HK-2 (cell line): ENCODE results near the gene ATP6V0C.
"Not testable (repeated sequence)": the region's sequence is repeated elsewhere in the genome, so short reads cannot be mapped to it uniquely, and the experiment has no call there.

Source experiments
- DNase-seq: peaks from one replicate; pipeline ENCODE4 v3.0.0-alpha.2; 2018; ENCODE audit not compliant: unreplicated experiment

The ATP6V0C gene

DNA sequence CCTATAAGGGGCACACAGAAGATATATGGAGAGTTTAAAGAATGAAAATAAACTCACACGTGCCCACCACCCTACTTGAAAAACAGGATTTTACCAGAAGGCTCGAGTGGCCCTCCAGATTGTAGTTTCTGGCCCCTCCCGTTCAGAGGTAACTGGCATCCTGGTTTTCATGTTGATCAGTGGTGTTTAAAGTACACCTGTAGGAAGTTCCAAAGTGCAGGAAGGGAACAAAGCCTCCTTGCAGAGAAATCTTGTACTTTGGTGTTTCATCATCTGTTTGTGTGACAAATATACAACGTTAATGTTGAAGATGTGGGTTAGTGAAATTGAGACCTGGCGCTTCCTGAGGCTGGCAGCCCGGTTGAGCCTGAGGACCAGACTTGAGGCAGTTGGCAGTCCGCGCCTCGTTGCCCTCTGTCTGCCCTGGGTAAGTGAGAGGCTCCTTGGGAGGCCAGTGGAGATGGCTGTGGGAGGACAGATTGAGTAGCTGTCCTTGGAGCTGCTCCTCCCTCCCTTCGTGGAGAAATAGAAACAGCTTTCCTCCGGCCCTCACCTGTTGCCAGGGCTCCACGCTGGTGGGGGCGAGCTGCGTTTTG, 36.6 kb downstream of the ATP6V0C start:
- not testable (repeated sequence) for DNase-seq

DNA sequence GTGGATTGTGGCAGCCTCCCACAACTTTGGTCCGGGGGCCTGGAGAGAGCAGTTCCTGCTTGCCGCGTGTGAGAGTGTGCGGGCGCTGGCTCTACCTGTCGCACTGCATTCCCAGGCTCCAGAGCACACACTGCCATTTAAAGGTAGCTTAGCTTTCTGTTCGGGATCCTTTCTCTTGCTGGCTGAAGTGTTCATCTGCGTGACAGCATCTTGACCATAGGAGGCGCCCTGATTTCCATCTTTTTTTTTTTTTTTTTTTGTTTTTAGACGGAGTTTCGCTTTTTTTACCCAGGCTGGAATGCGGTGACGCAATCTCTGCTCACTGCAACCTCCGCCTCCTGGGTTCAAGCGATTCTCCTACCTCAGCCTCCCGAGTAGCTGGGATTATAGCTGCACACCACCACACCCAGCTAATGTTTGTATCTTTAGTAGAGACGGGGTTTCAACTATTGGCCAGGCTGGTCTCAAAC, 37.7 kb downstream of the ATP6V0C start:
- not testable (repeated sequence) for DNase-seq

DNA sequence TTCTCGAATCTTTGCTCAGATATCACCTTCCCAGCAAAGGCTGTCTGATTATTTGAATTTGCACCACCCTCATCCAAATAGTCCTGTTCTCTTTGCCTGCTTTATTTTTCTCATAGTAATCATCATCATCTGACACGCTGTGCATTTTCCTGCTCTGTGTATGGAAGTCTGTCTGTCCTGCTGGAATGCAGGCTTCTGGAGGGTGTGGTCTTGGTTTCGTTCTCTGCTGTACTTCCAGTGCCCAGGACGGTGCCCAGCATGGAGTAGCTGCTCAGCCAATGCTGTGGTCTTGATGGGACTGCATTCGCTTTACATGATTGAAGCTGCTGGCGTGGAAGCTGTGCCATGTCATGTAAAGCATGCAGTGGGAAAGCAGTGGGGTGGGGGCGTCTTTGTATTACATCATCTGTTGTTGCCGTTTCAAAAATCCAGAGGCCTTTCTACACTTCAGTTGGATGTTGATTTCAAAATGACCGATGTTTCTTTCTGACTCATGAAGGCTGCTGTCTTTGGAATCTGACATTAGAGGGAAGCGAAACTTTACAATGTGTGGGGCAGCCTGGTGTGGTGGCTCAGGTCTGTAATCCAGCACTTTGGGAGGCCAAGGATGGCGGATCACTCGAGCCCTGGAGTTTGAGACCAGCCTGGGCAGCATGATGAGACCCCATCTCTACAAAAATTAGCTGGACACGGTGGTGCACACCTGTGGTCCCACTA, 41.1 kb downstream of the ATP6V0C start:
- DNase-seq, result not testable (repeated sequence)

DNA sequence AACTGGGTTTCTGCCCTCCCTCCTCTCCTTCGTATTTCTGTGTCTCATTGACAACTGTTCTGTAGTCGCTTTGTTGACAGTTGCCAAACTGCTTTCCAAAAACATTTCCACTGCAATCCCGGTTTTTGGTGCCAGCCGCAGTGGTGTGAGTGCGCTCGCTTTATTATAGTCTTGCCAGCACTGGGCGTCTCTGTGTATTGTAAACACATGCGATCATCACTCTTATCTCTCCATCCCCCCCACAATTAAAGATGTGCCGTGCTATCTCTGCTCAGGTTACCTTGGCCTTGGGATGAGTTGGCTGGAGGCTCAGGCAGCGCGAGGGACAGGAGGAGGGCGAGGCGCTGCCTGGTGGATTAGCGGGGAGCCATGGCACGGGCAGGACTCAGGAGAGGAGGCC, 43.4 kb downstream of the ATP6V0C start:
- DNase-seq, result not testable (repeated sequence)

DNA sequence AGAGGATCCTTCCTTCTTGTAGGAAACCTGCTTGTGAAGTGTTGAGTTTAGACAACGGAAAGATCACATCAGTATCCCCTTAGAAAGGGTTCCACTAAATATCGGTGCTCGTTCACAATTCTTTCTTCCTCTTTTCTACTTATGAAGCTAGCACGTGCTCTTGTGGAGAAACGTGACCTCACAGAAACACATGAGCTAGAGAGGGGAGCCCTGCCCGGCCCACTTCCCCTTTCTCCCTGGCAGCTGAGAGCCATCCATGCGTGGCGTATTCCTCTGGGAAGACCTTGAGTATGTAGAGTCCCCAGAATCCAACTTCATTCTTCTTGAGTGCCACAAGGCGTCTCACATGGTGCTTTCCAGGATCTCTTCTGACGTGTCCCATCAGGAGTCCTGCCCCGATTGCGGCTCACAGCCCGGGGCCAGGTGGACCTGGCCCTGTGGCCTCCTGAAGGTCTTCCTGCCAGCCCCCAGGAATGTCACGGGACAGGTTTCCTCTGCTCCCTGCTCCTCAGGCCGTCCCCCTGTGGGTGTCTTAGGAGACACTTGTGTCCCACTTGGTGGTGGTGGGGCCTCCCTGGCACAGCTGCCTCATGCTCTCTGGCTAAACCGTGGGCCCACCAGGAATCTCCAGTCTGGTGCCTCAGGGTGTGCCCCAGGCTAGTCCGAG, 46.5 kb downstream of the ATP6V0C start:
- DNase-seq, result not testable (repeated sequence)

DNA sequence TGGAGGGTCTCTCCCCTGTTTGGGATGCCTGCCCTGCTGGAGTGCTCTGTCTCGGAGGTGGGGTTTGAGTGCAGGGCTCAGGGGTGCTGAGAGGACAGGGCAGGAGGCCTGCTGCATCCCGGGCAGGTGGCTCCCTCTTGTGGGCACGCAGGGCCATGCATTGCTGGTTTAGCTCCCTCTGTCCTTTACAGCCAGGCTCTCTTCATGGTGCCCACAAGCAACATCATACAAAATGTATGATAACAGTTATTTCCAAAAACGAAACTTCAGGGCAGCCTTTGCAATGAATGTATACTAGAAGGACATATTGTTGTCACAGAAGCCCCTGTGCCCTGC, 47.0 kb downstream of the ATP6V0C start:
- DNase-seq, result not testable (repeated sequence)

DNA sequence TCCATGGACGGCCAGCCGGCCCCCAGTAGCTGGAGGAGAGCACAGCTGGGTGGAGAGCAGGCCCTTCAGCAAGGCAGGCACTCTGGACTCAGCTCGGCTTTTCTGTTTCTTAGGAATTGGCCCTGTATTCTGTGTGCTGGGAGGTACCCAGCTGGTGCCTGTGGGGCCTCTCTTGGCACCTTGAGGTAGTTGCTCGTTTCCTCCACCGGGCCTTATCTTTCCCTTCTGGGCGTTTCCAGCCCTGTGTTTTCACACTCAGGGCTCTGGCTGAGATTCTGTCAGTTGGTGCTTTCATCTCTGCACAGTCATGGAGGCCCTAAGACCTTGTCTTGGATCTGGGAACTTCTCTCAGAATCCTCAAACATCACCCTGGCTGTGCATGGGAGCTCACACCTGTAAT, 53.8 kb downstream of the ATP6V0C start:
- DNase-seq, result not testable (repeated sequence)

DNA sequence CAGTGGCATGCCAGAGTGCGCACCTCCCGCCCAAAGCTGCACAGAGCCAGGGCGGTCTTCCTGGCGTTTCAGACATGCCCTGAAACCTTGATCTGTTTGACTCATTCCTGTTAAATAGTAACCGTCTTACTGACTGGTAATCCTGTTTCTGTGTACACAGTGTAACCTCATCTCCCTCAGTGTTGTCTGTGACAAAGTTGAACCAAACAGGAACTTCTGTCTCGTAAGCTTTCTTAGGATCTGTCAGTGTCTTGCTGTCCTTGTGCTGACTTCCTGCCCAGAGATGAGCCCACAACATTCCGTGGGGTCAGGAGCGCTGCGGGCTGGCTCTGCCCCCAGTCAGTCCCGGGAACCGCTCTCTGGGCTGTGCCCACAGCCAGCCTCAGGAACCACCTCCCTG, 54.8 kb downstream of the ATP6V0C start:
- not testable (repeated sequence) for DNase-seq
